ENCODE measurements around the gene B9D1.

The B9D1 gene

GRCh38 chr17:19376811-19377210, 14.3 kb upstream of the B9D1 start:
- DNase-seq (ENCODE audit: low read depth) = no peak

GRCh38 chr17:19375732-19376131, 13.2 kb upstream of the B9D1 start:
- DNase-seq (ENCODE audit: low read depth) = no peak

- DNase-seq (ENCODE audit: low read depth) = no peak
Observed at GRCh38 chr17:19374136-19374535, 11.6 kb upstream of the B9D1 start.

GRCh38 chr17:19372866-19373504, 10.5 kb upstream of the B9D1 start:
- DNase-seq (ENCODE audit: low read depth) = no peak

GRCh38 chr17:19372439-19372838, 9.9 kb upstream of the B9D1 start:
- no peak for DNase-seq (ENCODE audit: low read depth)

- DNase-seq (ENCODE audit: low read depth) = no peak
Observed at GRCh38 chr17:19372011-19372370, 9.5 kb upstream of the B9D1 start.

DNA sequence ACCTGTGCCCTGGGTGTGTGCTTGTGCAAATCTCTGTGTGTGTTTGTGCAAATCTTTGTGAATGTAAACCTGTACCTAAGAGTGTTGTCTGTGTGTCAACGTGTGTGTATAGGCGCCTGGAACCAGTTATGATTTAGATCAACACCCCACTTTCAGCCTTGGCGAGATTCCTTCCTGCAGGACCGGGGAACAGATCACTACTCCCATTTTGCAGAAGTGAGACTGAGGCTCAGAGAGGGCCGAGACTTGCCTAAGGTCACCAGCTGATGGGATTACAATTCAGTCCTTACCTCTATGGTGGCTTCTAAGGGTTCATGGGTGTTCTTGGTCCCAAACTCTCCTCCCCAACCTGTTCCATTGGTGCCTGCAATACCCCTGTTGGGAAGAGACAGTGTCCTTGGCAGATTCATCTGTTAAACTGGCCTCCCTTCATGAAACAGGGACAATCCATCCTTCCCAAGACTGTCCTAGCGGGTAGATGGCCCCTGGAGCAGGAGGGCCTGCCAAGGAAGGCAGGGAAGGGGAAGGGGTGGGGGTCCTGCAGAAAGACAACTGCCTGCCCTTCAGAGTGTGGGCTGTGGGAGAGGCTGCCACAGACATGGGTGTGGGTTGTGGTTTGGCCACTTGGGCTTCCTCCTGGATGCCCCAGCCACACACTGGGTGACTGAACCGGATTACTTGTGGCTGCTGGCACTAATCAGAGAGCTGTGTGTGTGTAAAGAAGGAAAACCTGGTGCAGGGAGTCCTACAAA, 8.9 kb upstream of the B9D1 start:
- no peak for DNase-seq (ENCODE audit: low read depth)

DNA sequence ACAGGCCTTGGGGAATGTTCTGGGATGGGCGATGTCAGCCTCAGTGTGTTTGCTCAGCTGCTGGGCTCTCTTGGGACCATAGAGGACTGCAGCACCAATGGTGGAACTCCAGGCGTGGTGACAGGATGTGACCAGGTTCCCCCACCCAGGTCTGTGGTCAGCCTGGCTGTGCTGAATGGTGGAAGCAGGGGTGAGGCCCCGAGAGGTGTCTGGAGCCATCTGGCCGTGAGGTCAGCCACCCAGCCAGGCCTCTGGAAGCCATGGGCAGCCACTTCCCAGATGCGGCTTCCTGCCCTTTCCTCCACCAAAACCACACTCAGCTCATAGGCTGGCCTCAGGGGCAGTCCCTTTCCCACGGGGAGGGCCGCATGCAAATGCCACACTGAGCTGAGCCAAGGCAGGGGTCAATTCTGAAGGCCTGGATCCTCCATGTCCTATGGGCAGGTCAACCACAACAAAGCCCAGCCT, 8.0 kb upstream of the B9D1 start:
- DNase-seq (ENCODE audit: low read depth) = no peak

GRCh38 chr17:19369846-19370492, 7.4 kb upstream of the B9D1 start:
- DNase-seq (ENCODE audit: low read depth) = no peak

GRCh38 chr17:19369107-19369778, 6.7 kb upstream of the B9D1 start:
- no peak for DNase-seq (ENCODE audit: low read depth)

- DNase-seq (ENCODE audit: low read depth) = no peak
Observed at GRCh38 chr17:19368229-19368628, 5.7 kb upstream of the B9D1 start.

DNA sequence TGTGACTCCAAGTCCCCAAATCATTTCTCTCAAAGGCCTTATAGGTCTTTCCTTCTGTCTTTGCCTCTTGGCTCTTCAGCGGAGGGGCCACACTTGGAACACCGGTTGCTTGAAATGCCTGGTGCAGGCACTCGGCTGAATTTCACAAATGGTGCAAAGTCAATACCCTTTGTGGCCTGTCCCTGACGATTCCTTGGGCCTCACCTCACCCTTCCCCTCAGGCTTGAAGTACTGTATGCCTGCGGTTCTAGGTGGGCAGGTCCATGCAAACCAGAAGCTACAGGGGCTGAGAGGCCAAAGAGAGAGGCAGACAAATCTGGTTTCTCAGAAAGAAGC, 4.1 kb upstream of the B9D1 start:
- no peak for DNase-seq (ENCODE audit: low read depth)

DNA sequence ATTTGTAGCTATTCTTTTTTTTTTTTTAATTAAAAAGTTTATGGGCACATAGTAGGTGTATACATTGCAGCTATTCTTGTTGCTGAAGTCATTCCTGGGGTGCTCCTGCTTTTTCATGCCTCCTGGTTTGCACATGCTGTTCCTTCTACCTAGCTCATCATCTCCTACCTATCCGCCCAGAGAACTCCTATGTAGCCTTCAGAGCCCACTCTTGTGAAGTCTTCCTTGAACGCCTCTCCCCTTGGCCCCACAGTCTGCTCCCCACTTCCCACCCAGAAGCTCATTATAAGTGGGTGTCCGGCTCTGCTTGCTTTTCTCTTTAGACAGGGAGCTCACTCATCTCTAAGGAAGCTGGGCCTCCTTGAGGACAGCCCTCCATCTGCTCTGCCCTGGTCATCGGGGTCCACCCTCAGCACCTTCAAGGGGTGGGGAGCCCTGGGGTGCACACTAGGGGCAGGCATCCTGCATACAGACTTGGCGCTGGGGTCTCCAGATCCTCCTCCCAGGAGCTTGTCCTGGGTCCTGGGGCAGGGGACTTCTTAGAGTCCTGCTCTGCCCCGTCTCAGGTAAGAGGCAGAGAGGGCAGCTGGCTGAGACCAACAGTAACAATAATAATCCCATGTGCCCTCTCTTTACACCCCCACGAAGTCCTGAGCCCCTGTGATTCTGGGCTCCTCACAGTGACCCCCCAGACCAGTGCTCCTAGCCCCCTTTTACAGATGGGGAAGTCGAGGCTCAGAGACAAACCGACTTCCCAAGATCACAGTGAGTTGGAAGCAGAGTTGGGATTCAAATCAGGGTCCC, 3.5 kb upstream of the B9D1 start:
- no peak for DNase-seq (ENCODE audit: low read depth)

DNA sequence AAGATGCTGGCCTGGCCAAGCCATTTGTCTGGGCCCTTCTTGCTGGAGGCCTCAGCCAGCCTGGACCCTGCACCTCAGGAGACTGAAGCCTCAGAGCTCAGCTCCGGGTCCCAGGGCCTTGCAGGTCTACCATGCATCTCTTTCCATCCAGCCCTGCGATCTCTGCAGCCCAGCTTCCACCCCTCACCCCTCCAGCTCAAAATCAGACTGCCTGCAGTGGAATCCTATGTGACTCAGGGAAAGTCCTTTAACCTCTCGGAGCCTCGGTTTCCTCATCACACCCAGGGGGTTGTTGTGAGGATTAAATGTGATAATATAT, 2.9 kb upstream of the B9D1 start:
- DNase-seq (ENCODE audit: low read depth) = no peak

DNA sequence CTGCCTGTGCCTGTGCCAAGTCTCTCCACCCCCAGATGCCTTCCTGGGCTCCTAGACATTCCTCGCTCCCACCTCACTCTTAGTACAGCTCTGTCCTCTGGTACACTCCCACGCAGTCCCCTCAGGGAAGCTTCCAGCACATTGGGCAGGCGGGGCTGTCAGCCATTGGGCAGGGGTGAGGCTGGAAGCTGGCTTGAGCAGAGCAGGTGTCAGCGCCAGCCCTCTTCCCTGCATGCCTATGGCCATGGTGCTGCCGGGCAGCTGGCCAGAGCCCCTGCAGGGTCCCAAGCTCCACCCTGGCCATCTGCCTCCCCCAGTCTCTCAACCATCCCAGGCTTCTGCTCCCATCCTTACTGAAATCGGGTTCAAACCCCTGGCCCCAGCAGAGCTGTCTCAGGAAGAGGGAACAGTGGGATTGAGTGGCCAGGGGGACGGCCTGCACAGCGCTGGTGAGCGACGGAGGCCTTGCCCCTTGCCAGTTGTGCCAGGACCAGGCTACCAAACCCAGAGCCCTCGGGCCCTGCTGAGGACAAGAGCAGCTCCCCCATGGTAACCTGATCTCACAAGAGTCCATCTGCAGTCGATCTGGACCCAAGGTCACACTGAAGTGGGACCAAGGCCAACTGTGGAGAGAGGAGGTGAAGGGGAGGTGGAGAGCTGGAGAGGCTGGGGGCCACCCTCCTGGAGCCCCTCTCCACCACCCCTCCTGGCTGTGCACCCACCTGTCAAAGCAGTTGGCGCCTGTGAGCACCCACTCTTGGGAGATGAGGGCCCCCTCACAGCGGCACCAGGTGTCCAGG, 2.4 kb upstream of the B9D1 start:
- no peak for DNase-seq (ENCODE audit: low read depth)

GRCh38 chr17:19363460-19364035, 1.0 kb upstream of the B9D1 start:
- DNase-seq (ENCODE audit: low read depth) = no peak

DNA sequence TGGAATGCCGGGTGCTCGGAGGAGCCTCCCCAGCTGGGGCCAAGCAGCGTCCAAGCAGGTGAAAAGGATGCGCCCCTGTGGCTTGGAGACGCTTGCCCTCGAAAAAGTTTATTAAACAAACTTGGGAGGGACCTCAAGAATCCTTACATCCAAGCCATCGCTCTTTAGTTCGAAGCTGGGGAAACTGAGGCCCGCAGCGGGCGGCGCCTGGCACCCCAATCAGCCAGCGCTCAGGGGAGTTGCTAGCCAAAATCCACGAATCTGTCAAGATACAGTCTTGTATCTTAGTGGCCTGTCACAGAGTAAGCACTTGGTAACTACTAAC, 553 bp upstream of the B9D1 start:
- DNase-seq (ENCODE audit: low read depth) = no peak

GRCh38 chr17:19361944-19362276, 613 bp downstream of the B9D1 start:
- no peak for DNase-seq (ENCODE audit: low read depth)

DNA sequence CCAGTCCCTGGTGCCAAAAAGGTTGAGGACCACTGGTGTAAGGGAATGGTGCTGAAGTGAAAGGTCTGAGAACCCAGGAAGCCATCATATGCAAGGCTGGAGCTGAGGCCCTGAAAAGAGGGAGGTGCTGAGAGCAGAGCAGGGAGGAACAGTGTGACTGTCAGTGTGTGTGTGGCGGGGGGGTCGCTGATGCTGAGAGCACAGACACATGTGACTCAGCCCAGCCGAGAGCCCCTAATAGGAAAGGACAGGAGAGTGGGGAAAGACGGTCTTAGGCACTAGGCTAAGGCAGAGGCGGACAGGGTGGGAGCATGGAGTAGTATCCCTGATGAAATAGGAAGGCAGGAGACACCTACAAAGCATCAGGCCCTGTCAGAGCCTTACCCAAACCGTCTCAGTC, 1.2 kb downstream of the B9D1 start:
- DNase-seq (ENCODE audit: low read depth) = no peak

GRCh38 chr17:19360772-19361171, 1.8 kb downstream of the B9D1 start:
- no peak for DNase-seq (ENCODE audit: low read depth)

GRCh38 chr17:19359856-19360255, 2.7 kb downstream of the B9D1 start:
- DNase-seq (ENCODE audit: low read depth) = no peak

Data from stimulated activated CD8-positive, alpha-beta memory T cell treated with anti-CD3 and anti-CD28 coated beads, Interleukin-12 subunit alpha, Interleukin-12 subunit beta, amount 100 ng/mL, for 4 hours (primary cell).